ENCODE measurements around the gene C1orf53.

- TF ChIP-seq CTCF (IDR thresholded peaks at IDR 0.05 in 4 of 5, conservative IDR thresholded peaks at IDR 0.05 in 1 of 5) (no peak), POLR2A (IDR thresholded peaks at IDR 0.05) (no peak)
Measured at GRCh38 chr1:197911111-197911856, 8.9 kb downstream of the C1orf53 start.
